ENCODE measurements around the gene HTRA2. TPM values are rescaled to one million over a fixed set of nuclear protein-coding genes. Genes with fewer than 3 reads are reported as not detected.

HTRA2 gene
- total RNA-seq, 4 donors from 2014 or later = 25.0 to 37.6 (median 29.1) TPM

DNA sequence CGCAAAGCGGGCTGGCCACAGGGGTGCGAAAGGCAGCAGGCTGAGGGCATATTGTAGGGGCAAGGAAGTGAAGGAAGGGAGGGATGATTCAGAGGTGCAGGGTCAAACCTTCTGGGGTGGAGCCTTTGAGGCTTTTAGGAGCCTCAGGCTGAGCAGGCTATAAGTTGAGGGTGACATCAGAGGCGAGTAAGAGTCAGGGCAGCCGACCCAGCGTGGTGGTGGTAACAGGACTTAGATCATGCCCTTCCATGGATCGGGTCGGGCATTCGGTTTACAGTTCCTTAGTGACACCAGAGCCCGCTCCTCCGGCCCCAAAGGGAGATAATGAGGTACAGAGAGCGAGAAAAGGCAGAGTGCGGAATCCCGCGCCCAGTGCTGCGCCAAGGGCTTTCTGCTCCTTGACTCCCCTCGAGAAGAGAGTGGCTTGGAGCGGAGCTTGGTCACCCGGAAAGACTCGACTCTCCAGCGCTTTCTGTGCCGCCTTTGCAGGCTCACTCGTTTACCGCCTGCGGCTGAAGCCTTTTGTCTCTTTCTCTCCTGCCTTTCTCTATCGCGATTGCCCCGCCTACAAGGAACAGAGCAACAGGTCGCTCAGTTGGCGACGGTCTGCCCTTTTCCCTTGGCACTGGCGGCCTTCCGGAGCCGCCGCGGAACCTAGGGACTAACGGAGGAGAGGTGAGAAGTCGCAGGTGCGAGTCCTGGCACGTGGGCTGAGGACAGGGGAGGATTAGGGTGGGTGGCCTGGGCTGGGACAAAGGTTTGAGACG is 31.1 kb upstream of the HTRA2 start:
- peaks cover 0 to 13% of the 10 kb centered on the region in 2 donors for H3K36me3 ChIP-seq
- no peak for ATAC-seq
- TF ChIP-seq EP300 (IDR thresholded peaks at IDR 0.05) = no peak
- TF ChIP-seq, protein P1, sequence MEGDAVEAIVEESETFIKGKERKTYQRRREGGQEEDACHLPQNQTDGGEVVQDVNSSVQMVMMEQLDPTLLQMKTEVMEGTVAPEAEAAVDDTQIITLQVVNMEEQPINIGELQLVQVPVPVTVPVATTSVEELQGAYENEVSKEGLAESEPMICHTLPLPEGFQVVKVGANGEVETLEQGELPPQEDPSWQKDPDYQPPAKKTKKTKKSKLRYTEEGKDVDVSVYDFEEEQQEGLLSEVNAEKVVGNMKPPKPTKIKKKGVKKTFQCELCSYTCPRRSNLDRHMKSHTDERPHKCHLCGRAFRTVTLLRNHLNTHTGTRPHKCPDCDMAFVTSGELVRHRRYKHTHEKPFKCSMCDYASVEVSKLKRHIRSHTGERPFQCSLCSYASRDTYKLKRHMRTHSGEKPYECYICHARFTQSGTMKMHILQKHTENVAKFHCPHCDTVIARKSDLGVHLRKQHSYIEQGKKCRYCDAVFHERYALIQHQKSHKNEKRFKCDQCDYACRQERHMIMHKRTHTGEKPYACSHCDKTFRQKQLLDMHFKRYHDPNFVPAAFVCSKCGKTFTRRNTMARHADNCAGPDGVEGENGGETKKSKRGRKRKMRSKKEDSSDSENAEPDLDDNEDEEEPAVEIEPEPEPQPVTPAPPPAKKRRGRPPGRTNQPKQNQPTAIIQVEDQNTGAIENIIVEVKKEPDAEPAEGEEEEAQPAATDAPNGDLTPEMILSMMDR (IDR thresholded peaks at IDR 0.05) = no peak
- TF ChIP-seq POLR2AphosphoS5 (IDR thresholded peaks at IDR 0.05) = no peak
- no peak for TF ChIP-seq POLR2A (IDR thresholded peaks at IDR 0.05)
- WGBS, 2 donors (ENCODE audit: low coverage in 1 of 2) = 4 to 7% methylated on average over 4 to 8 of the region's 41 CpGs
- H3K4me3 ChIP-seq = peak overlapping the region in 1 of 2 donors; percentile 40
- H3K27me3 ChIP-seq = peaks cover 72% of the 10 kb centered on the region
- peaks cover 0 to 47% (median 24%) of the 10 kb centered on the region in 3 donors for H3K4me1 ChIP-seq
- no peaks in the 10 kb centered on the region for H3K9me3 ChIP-seq
- H3K27ac ChIP-seq = no peak overlapping the region

DNA sequence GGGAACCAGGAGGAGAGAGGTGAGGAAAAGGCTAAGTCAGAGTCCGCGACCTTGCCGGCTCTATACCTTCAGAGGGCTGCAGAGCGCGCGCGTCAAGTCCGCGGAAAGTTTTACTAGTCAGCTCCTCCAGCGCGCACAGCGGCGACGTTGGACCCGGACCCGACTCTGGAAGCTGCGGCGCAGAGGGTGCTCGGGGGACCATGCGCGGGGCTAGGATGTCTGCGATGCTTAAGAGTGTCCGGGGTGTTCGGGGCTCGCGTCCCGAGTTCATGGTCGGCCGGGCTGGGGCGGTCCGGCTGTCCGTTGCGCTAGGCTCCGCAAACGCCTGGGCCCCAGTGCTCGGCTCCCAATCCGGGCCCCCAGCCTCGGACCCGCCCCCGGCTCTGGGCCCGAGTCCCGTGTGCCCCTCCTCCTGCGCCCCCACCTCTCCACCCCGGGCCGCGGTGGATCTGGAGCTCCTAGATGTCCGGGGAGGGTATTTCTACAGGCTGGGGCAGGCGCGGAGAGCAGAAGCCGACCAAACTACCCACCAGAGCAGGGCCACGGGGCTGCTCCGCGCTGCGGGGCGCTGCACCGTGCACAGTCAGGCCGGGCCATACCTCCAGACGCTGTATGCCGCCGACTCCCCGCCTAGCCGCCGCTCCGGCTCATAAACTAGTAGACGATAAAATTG is 30.3 kb upstream of the HTRA2 start, which contains the start of gene LBX2:
LBX2 (minus strand) TSS at position 337 of the 673 bp plus-strand sequence; CDS start at position 271, 66 bp downstream.
- H3K36me3 ChIP-seq = peaks cover 0 to 8% of the 10 kb centered on the region in 2 donors
- TF ChIP-seq EP300 (IDR thresholded peaks at IDR 0.05) = no peak
- no peak for TF ChIP-seq POLR2AphosphoS5 (IDR thresholded peaks at IDR 0.05)
- TF ChIP-seq, protein P1 (IDR thresholded peaks at IDR 0.05) = no peak
- no peak for TF ChIP-seq POLR2A (IDR thresholded peaks at IDR 0.05)
- peaks cover 79% of the 10 kb centered on the region for H3K27me3 ChIP-seq
- H3K9me3 ChIP-seq = no peaks in the 10 kb centered on the region
- ATAC-seq = no peak
- peaks cover 0 to 54% (median 24%) of the 10 kb centered on the region in 3 donors for H3K4me1 ChIP-seq
- 0% methylated on average over 1 of the region's 65 CpGs; no CpG with 5 or more reads in 1 of the 2 donors for WGBS, 2 donors (ENCODE audit: low coverage in 1 of 2)
- no peak within 1 kb of the TSS for H3K27ac ChIP-seq
- H3K4me3 ChIP-seq = peak within 1 kb of the TSS in 1 of 2 donors; percentile 40

DNA sequence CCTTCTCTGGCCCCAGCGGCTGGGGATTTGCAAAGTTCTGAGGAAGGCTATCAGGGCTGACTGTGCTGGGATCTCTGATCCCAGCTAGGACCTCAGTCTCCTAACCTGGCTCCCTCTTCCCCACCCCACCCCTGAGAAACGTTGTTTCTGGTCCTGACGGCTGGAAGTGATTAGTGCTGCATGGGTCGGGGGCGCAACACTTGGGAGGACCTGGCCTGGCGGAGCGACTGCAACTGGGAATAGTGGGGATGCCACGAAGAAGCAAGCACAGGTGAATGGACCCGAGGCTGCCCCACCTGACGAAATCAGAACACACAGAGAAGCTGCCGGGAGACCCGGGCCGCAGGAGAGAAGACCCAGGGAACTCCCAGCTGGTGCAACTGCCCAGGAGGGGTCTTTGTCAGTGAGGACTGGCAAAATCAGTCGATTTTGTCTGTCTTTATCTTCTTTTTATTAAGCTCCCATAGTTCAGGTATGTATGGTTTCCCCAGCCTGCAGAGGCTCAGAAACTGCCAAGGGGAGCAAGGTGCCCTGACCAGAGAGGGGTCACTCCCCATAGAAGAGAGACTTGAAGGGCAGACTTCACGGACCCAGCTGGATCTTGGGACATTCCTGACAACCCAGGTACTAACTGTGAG is 29.7 kb upstream of the HTRA2 start:
- H3K27ac ChIP-seq = no peak overlapping the region
- no peaks in the 10 kb centered on the region for H3K9me3 ChIP-seq
- H3K4me1 ChIP-seq = peaks cover 0 to 61% (median 26%) of the 10 kb centered on the region in 3 donors
- TF ChIP-seq POLR2A (IDR thresholded peaks at IDR 0.05) (no peak), POLR2AphosphoS5 (IDR thresholded peaks at IDR 0.05) (no peak), EP300 (IDR thresholded peaks at IDR 0.05) (no peak)
- TF ChIP-seq, protein P1 (IDR thresholded peaks at IDR 0.05) = no peak
- H3K27me3 ChIP-seq = peaks cover 86% of the 10 kb centered on the region
- no peak for ATAC-seq
- 72 to 93% methylated on average over 3 to 6 of the region's 15 CpGs for WGBS, 2 donors (ENCODE audit: low coverage in 1 of 2)
- no peak overlapping the region for H3K4me3 ChIP-seq
- peaks cover 0 to 8% of the 10 kb centered on the region in 2 donors for H3K36me3 ChIP-seq

DNA sequence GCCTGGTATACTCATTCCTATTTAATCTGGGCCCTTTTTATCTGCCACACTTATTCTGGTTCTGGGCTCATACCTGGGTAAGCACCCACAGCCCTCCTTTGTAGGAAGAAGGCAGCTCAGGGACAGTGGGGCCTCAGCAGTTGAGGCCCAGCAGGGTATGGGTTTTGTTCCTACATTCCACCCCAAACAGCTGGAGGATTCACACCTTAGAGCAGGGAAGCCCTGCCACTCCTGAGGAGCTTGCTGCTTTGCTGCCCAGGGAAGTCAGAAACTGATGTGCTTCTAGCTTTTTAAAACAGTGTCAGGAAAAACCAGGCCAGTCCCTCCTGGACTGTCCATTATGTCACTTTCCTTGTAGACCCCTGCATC is 29.2 kb upstream of the HTRA2 start:
- TF ChIP-seq EP300 (IDR thresholded peaks at IDR 0.05) (no peak), POLR2AphosphoS5 (IDR thresholded peaks at IDR 0.05) (no peak), POLR2A (IDR thresholded peaks at IDR 0.05) (no peak)
- TF ChIP-seq, protein P1 (IDR thresholded peaks at IDR 0.05) = no peak
- no peak for ATAC-seq
- Histone ChIP-seq H3K9me3 (no peaks in the 10 kb centered on the region), H3K4me1 (peaks cover 0 to 66% (median 31%) of the 10 kb centered on the region in 3 donors), H3K36me3 (peaks cover 0 to 13% of the 10 kb centered on the region in 2 donors), H3K4me3 (no peak overlapping the region), H3K27ac (no peak overlapping the region), H3K27me3 (peaks cover 91% of the 10 kb centered on the region)
